GM10248 (cell line): ENCODE results near the gene FBLN7.

Source experiments
- CTCF ChIA-PET: fragments of 300-600 bp; sonication (Branson Sonifier 250); formaldehyde crosslinking; extraction: SDS; loops from one replicate; lab custom pipeline; 2021; ENCODE audit warnings: antibody characterized with exemption; lab: Yijun Ruan, JAX
- POLR2A ChIA-PET: fragments of 350-650 bp; sonication (Branson Sonifier 250); formaldehyde crosslinking; extraction: SDS; loops from one replicate; lab custom pipeline; 2020; ENCODE audit warnings: antibody characterized with exemption; lab: Yijun Ruan, JAX
- DNase-seq: peaks from one replicate; pipeline ENCODE4 v3.0.0; 2012; ENCODE audit errors: extremely low spot score
- CTCF ChIP-seq: IDR thresholded peaks from 2 replicates; pipeline ENCODE4 v1.5.1; 2012; ENCODE audit warnings: mild to moderate bottlenecking, low read depth; ENCODE audit errors: extremely low read depth, missing control alignments, control extremely low read depth

The FBLN7 gene

DNA sequence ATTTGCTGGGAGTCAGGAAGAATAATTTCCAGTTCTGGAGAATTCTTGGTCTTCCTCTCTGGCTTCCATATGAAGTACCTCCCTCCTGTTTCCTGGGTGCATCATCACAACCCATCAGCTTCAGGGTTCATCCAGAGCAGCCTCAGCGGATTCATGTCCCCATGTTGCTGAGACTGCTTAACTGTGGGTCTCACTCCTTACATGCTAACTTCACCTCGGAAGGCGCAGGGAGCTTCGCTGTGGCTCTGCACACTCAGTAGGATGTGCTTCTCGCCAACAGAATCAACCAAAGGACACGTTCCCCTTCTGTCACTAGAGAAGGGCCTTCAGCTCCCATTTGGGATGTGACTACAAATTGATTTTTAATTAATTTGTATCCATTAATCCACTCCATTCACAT is 24.2 kb downstream of the FBLN7 start:
- CTCF ChIA-PET, result interaction anchor here (1.1 kb wide), 1 partner anchor 30 kb away, joined by 3 read pairs; no protein-coding TSS in a partner anchor
- TF ChIP-seq CTCF, result no peak
- no peak for DNase-seq
- POLR2A ChIA-PET, result no interaction called here

DNA sequence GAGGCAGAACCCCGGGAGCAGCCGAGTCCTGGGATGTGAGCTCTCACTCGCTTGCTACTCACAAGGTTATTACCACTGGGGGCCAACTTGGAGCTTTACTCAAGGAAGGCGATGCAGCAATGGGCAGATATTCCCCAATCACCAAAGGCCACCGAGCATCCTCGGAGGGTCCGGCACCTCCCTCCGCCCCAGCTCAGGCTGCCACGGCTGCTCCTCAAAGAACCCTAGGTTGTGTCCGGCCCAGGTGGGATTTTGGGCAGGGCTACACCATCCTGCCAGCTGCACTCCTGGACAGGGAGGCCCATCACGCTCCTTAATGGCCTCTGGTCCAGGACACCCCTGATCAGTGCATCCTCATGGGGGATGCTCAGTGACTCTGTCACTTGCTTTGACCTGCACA is 24.8 kb downstream of the FBLN7 start:
- DNase-seq, result no peak
- ChIA-PET POLR2A (no interaction called here), CTCF (interaction anchor here (1.1 kb wide), 1 partner anchor 30 kb away, joined by 3 read pairs; no protein-coding TSS in a partner anchor)
- no peak for TF ChIP-seq CTCF

DNA sequence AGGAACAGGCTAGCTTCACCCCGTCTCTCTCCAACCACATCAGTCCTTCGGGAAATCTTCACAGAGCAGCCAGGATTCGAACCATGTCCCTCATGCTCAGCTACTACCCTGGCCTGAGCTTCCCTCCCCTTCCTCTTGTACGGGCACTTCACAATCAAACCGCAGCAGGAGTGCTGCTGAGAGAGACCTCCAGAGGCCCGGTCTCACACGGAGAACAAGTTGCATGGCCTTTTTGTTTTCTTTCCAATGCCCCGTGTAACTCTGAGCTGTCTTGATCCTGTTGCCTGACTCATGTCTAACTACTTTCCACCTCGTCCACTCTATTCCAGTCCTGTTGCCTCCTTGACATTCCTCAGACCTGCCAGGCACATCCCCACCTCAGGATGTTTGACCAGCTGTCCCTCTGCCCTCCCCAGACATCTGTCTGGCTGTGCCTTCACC is 25.4 kb downstream of the FBLN7 start:
- no peak for TF ChIP-seq CTCF
- ChIA-PET CTCF (interaction anchor here (1.1 kb wide), 1 partner anchor 29 kb away, joined by 3 read pairs; no protein-coding TSS in a partner anchor), POLR2A (no interaction called here)
- DNase-seq, result no peak

DNA sequence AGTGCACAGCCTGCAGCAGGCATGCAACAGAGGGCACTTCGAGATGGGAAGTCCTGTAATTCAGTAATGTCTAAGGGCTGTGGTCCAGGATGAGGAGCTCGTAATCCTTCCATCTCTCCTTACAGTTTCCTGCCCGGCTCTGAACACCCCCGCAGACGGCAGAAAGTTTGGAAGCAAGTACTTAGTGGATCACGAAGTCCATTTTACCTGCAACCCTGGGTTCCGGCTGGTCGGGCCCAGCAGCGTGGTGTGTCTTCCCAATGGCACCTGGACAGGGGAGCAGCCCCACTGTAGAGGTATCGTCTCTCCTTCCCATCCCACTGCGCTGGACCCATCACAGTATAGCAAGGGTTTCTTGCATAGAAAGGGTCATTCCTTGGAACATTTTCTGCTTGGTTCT is 26.7 kb downstream of the FBLN7 start:
- no peak for TF ChIP-seq CTCF
- DNase-seq, result no peak
- POLR2A ChIA-PET, result no interaction called here
- CTCF ChIA-PET, result no interaction called here

DNA sequence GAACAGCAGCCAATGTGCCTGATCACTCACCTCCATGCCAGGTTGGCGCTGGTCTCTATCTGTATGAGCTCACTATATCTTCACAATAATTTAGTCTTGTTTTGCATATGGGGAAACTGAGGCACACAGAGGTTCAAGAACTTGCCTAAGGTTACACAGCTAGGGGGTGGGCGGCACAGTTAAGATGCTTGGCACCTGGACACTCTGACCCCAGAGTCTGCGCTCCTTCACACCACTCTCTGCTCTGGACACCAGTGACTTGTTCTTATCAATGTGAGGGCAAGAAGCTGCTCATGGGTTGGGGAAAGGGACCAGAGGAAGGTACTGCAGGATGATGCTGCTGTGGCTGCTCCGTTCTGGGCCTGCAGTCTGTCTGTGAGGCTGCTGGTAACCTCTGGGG is 27.1 kb downstream of the FBLN7 start:
- CTCF ChIA-PET, result no interaction called here
- no peak for TF ChIP-seq CTCF
- no peak for DNase-seq
- POLR2A ChIA-PET, result no interaction called here

DNA sequence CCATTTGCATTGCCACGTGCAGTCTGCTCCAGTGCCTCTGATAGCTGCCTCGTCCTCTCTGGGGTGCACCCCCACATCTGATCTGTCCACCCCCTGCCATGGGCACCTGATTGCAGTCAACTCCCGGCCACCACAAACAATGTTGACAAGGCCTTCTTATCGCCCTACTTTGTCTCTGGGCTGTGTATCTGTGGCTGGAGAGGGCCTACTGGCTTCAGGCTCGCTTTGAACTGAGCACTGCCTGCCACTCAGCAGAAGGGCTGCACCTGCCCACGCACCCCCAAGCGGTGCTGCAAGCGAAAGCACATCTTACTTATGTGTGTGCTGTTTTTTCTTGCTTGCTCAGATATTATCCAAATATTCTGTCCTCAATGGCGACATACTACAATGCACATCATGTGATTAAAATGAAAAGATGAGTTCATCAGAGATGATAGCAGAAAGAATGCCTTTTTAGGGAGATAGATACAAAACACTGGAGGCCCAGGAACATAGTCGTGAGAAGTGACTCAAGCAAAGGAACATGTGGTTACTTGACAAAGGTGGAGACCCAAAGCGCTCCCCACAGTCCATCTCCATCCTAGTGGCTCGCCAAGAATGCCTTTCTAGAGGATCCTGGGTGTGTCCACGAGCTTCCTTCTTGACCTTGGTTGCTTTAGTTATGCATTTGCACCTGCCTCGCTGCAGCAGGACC is 28.8 kb downstream of the FBLN7 start:
- no peak for DNase-seq
- CTCF ChIA-PET, result no interaction called here
- TF ChIP-seq CTCF, result no peak

More for the DNA sequence above, 28.8 kb downstream of the FBLN7 start:
- POLR2A ChIA-PET, result no interaction called here
